WTC11 (cell line): ENCODE results near the gene PRUNE2. TPM values are rescaled to one million over a fixed set of nuclear protein-coding genes. Genes with fewer than 3 reads are reported as not detected.

Source experiments
- ATAC-seq: fragments of 200-7000 bp; cut with Tn5 transposase; 2 replicates; pipeline ENCODE4 v1.10.0; 2021; ENCODE audit warnings: mild to moderate bottlenecking, moderate library complexity
- CTCF ChIA-PET: fragments of 300-600 bp; sonication (Branson Sonifier 250); formaldehyde crosslinking; loops from one replicate; lab custom pipeline; 2021; ENCODE audit warnings: antibody characterized with exemption; lab: Charles Lee
- POLR2A ChIA-PET: fragments of 350-600 bp; sonication (Branson Sonifier 250); formaldehyde crosslinking; loops from one replicate; lab custom pipeline; 2021; ENCODE audit warnings: antibody characterized with exemption; lab: Charles Lee
- DNase-seq: peaks from one replicate; pipeline ENCODE4 v3.0.0; 2021; ENCODE audit warnings: low spot score
- H3K27ac Mint-ChIP-seq: 2 replicates; pipeline ENCODE4 v1.8.0; 2021; ENCODE audit warnings: mixed read lengths
- H3K27me3 Mint-ChIP-seq: 2 replicates; pipeline ENCODE4 v1.8.0; 2021; ENCODE audit warnings: low read depth, mild to moderate bottlenecking, moderate library complexity, mixed read lengths
- H3K36me3 Mint-ChIP-seq: 2 replicates; pipeline ENCODE4 v1.8.0; 2021; ENCODE audit warnings: mixed read lengths
- H3K4me1 Mint-ChIP-seq: 2 replicates; pipeline ENCODE4 v1.8.0; 2022; ENCODE audit warnings: mixed read lengths
- H3K4me3 Mint-ChIP-seq: 2 replicates; pipeline ENCODE4 v1.8.0; 2021; ENCODE audit warnings: mild to moderate bottlenecking, moderate library complexity, mixed read lengths
- H3K9me3 Mint-ChIP-seq: 2 replicates; pipeline ENCODE4 v1.8.0; 2021; ENCODE audit warnings: mixed read lengths
- FOXJ3 ChIP-seq: sonication (generic); formaldehyde crosslinking; IDR thresholded peaks from 2 replicates; pipeline ENCODE4 v1.9.0; 2021; ENCODE audit warnings: missing genetic modification reagents, mild to moderate bottlenecking, borderline replicate concordance
- FOXP1 ChIP-seq: sonication (generic); formaldehyde crosslinking; IDR thresholded peaks from 2 replicates; pipeline ENCODE4 v1.8.0; 2022; ENCODE audit warnings: missing genetic modification reagents, mild to moderate bottlenecking, moderate library complexity, borderline replicate concordance
- GABPB1 ChIP-seq: sonication (generic); formaldehyde crosslinking; IDR thresholded peaks from 2 replicates; pipeline ENCODE4 v1.8.1; 2023; ENCODE audit warnings: mild to moderate bottlenecking, missing genetic modification reagents
- GTF2I ChIP-seq: fragments of 250-450 bp; sonication (Bioruptor Pico); conservative IDR thresholded peaks from 2 replicates; pipeline ENCODE4 v1.4.0; 2021; ENCODE audit warnings: mild to moderate bottlenecking
- MXD4 ChIP-seq: fragments of 250-450 bp; sonication (Bioruptor Pico); IDR thresholded peaks from 2 replicates; pipeline ENCODE4 v1.8.0; 2021; ENCODE audit warnings: mild to moderate bottlenecking, moderate library complexity, borderline replicate concordance
- NR3C1 ChIP-seq: sonication (generic); formaldehyde crosslinking; conservative IDR thresholded peaks from 2 replicates; pipeline ENCODE4 v1.8.1; 2023; ENCODE audit warnings: low read depth, mild to moderate bottlenecking, missing genetic modification reagents
- TEAD1 ChIP-seq: sonication (generic); formaldehyde crosslinking; IDR thresholded peaks from 2 replicates; pipeline ENCODE4 v1.8.0; 2022; ENCODE audit warnings: mild to moderate bottlenecking, missing genetic modification reagents
- TEAD4 ChIP-seq: sonication (generic); formaldehyde crosslinking; IDR thresholded peaks from 2 replicates; pipeline ENCODE4 v1.8.0; 2022; ENCODE audit warnings: mild to moderate bottlenecking, missing genetic modification reagents
- total RNA-seq: library from RNA; stranded (reverse); gene quantifications from 3 replicates; pipeline ENCODE4 v1.2.3, GENCODE V29; 2021
- TF ChIP-seq, protein P1 (sequence below): fragments of 250-450 bp; sonication (Bioruptor Pico); IDR thresholded peaks from 2 replicates; pipeline ENCODE4 v1.9.0; 2021; ENCODE audit warnings: moderate library complexity, mild to moderate bottlenecking, inconsistent platforms, borderline replicate concordance
- TF ChIP-seq, protein P2 (sequence below): fragments of 250-450 bp; sonication (Bioruptor Pico); IDR thresholded peaks from 2 replicates; pipeline ENCODE4 v2.1.2; 2022; ENCODE audit warnings: mild to moderate bottlenecking, moderate library complexity
- TF ChIP-seq, protein P3 (sequence below): sonication (generic); formaldehyde crosslinking; IDR thresholded peaks from 2 replicates; pipeline ENCODE4 v1.8.0; 2023; ENCODE audit warnings: missing genetic modification reagents
- TF ChIP-seq, protein P4 (sequence below): sonication (generic); formaldehyde crosslinking; IDR thresholded peaks from 2 replicates; pipeline ENCODE4 v1.8.1; 2022; ENCODE audit warnings: low read depth, mild to moderate bottlenecking, moderate library complexity, missing genetic modification reagents, borderline replicate concordance
- TF ChIP-seq, protein P5 (sequence below): sonication (generic); formaldehyde crosslinking; IDR thresholded peaks from 2 replicates; pipeline ENCODE4 v1.8.0; 2022; ENCODE audit warnings: missing genetic modification reagents
- TF ChIP-seq, protein P6 (sequence below): sonication (generic); formaldehyde crosslinking; IDR thresholded peaks from 2 replicates; pipeline ENCODE4 v1.8.0; 2022; ENCODE audit warnings: mild to moderate bottlenecking, missing genetic modification reagents
- TF ChIP-seq, protein P7 (sequence below): fragments of 200-600 bp; IDR thresholded peaks from 2 replicates; pipeline ENCODE4 v1.8.0; 2022; ENCODE audit warnings: antibody characterized with exemption
- TF ChIP-seq, protein P8 (sequence below): fragments of 250-450 bp; sonication (Bioruptor Pico); IDR thresholded peaks from 2 replicates; pipeline ENCODE4 v1.9.0; 2021; ENCODE audit warnings: mild to moderate bottlenecking
- TF ChIP-seq, protein P9 (sequence below): fragments of 250-450 bp; sonication (Bioruptor Pico); IDR thresholded peaks from 2 replicates; pipeline ENCODE4 v1.8.0; 2021; ENCODE audit warnings: mild to moderate bottlenecking
- TF ChIP-seq, protein P10 (sequence below): sonication (generic); formaldehyde crosslinking; IDR thresholded peaks from 2 replicates; pipeline ENCODE4 v1.8.0; 2022; ENCODE audit warnings: mild to moderate bottlenecking, missing genetic modification reagents

The PRUNE2 gene
- total RNA-seq, 1 experiment from 2014 or later, result 13.1 TPM

DNA sequence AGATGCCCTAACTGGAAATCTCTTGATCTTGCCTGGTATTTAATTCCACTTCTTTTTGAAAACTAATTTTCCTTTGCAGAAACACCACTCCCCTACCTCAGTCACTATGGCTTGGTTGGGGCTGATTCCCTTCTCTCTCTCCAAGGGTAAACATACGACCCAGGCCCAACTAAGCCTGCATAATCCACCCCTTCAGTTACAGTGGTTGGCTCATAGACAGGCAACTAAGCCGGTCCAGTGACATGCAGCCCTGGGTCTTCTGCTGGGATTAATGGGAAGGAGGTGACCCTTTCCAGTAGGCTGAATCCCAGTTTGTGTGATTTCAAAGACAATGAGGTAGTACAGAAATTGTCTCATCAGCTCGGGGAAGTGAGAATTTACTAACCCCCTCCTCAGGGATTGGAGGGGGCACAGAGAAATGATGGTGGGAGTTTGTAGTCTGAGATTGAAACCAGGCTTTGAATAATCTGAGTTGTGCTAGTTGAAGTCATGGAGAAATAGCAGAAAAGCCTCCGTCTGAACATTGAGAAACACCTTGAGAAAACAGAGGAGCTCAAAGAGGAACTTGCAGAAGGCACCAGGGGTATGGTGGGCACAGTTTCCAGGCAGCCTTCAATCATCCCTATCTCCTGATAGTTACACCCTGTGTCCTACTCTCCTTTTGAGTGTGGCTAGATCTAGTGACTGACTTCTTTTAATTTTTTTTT, 298.0 kb downstream of the PRUNE2 start:
- CTCF ChIA-PET, result interaction anchor here (1.1 to 1.4 kb wide), 2 partner anchors 59 to 96 kb away, joined by 3 read pairs; no protein-coding TSS in a partner anchor
- no peak for ATAC-seq
- Mint-ChIP-seq H3K27me3 (no peaks in the 10 kb centered on the region), H3K9me3 (no peaks in the 10 kb centered on the region), H3K27ac (no peak overlapping the region), H3K36me3 (no peaks in the 10 kb centered on the region)
- POLR2A ChIA-PET, result interaction anchor here (0.9 kb wide), 1 partner anchor 12 kb away, joined by 3 read pairs; no protein-coding TSS in a partner anchor
- DNase-seq, result no peak
- TF ChIP-seq, protein P1, sequence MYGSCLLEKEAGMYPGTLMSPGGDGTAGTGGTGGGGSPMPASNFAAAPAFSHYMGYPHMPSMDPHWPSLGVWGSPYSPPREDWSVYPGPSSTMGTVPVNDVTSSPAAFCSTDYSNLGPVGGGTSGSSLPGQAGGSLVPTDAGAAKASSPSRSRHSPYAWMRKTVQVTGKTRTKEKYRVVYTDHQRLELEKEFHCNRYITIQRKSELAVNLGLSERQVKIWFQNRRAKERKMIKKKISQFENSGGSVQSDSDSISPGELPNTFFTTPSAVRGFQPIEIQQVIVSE (CRISPR knock-in tag), result no peak
- TF ChIP-seq, protein P2, sequence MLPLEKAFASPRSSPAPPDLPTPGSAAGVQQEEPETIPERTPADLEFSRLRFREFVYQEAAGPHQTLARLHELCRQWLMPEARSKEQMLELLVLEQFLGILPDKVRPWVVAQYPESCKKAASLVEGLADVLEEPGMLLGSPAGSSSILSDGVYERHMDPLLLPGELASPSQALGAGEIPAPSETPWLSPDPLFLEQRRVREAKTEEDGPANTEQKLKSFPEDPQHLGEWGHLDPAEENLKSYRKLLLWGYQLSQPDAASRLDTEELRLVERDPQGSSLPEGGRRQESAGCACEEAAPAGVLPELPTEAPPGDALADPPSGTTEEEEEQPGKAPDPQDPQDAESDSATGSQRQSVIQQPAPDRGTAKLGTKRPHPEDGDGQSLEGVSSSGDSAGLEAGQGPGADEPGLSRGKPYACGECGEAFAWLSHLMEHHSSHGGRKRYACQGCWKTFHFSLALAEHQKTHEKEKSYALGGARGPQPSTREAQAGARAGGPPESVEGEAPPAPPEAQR, result no peak
- TF ChIP-seq TEAD4 (CRISPR knock-in tag) (no peak), FOXP1 (CRISPR knock-in tag) (no peak), GTF2I (CRISPR knock-in tag) (no peak), FOXJ3 (CRISPR knock-in tag) (no peak)
- TF ChIP-seq, protein P3, sequence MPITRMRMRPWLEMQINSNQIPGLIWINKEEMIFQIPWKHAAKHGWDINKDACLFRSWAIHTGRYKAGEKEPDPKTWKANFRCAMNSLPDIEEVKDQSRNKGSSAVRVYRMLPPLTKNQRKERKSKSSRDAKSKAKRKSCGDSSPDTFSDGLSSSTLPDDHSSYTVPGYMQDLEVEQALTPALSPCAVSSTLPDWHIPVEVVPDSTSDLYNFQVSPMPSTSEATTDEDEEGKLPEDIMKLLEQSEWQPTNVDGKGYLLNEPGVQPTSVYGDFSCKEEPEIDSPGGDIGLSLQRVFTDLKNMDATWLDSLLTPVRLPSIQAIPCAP (CRISPR knock-in tag), result no peak
- TF ChIP-seq, protein P4, sequence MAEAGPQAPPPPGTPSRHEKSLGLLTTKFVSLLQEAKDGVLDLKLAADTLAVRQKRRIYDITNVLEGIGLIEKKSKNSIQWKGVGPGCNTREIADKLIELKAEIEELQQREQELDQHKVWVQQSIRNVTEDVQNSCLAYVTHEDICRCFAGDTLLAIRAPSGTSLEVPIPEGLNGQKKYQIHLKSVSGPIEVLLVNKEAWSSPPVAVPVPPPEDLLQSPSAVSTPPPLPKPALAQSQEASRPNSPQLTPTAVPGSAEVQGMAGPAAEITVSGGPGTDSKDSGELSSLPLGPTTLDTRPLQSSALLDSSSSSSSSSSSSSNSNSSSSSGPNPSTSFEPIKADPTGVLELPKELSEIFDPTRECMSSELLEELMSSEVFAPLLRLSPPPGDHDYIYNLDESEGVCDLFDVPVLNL (CRISPR knock-in tag), result no peak
- TF ChIP-seq, all 79 proteins: peak for 0
- Mint-ChIP-seq H3K4me3 (no peak overlapping the region), H3K4me1 (0 out of 2 replicates have a peak, but pooled peaks cover under 1% of the 10 kb centered on the region)

DNA sequence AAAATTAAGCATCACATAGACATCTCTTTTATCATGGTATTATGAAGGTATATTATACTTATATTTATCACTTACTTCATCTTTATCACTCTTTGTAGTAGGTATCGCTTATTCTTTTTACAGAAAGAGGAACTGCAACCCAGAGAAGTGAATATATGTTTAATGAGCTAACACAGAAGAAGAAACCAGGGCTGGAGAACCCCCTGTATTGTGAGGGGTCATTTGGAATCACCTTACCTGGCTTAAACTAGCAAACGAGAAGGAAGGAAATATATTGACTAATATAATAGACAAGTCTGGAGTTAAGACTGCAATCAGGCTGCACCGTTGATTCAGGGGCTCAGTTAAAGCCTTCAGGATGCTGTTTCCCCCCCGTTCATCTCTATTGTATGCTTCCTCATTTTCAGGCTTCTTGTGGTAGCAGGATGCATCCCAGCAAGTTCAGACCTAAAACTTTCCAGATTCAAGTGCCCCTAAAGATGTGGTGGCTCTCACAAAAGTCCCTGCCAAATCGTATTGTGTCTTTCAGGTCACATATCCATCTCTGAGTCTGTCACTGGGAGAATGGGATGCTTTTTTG, 300.5 kb downstream of the PRUNE2 start:
- Mint-ChIP-seq H3K4me1 (peaks cover 8% of the 10 kb centered on the region), H3K36me3 (no peaks in the 10 kb centered on the region), H3K27ac (no peak overlapping the region), H3K4me3 (no peak overlapping the region), H3K27me3 (no peaks in the 10 kb centered on the region), H3K9me3 (no peaks in the 10 kb centered on the region)
- no peak for DNase-seq
- CTCF ChIA-PET, result no interaction called here
- POLR2A ChIA-PET, result no interaction called here
- ATAC-seq, result no peak
- TF ChIP-seq, protein P5, sequence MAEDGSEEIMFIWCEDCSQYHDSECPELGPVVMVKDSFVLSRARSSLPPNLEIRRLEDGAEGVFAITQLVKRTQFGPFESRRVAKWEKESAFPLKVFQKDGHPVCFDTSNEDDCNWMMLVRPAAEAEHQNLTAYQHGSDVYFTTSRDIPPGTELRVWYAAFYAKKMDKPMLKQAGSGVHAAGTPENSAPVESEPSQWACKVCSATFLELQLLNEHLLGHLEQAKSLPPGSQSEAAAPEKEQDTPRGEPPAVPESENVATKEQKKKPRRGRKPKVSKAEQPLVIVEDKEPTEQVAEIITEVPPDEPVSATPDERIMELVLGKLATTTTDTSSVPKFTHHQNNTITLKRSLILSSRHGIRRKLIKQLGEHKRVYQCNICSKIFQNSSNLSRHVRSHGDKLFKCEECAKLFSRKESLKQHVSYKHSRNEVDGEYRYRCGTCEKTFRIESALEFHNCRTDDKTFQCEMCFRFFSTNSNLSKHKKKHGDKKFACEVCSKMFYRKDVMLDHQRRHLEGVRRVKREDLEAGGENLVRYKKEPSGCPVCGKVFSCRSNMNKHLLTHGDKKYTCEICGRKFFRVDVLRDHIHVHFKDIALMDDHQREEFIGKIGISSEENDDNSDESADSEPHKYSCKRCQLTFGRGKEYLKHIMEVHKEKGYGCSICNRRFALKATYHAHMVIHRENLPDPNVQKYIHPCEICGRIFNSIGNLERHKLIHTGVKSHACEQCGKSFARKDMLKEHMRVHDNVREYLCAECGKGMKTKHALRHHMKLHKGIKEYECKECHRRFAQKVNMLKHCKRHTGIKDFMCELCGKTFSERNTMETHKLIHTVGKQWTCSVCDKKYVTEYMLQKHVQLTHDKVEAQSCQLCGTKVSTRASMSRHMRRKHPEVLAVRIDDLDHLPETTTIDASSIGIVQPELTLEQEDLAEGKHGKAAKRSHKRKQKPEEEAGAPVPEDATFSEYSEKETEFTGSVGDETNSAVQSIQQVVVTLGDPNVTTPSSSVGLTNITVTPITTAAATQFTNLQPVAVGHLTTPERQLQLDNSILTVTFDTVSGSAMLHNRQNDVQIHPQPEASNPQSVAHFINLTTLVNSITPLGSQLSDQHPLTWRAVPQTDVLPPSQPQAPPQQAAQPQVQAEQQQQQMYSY (CRISPR knock-in tag), result no peak
- TF ChIP-seq, protein P6, sequence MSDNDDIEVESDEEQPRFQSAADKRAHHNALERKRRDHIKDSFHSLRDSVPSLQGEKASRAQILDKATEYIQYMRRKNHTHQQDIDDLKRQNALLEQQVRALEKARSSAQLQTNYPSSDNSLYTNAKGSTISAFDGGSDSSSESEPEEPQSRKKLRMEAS (CRISPR knock-in tag), result no peak
- TF ChIP-seq TEAD1 (CRISPR knock-in tag), result no peak
- TF ChIP-seq, protein P7, sequence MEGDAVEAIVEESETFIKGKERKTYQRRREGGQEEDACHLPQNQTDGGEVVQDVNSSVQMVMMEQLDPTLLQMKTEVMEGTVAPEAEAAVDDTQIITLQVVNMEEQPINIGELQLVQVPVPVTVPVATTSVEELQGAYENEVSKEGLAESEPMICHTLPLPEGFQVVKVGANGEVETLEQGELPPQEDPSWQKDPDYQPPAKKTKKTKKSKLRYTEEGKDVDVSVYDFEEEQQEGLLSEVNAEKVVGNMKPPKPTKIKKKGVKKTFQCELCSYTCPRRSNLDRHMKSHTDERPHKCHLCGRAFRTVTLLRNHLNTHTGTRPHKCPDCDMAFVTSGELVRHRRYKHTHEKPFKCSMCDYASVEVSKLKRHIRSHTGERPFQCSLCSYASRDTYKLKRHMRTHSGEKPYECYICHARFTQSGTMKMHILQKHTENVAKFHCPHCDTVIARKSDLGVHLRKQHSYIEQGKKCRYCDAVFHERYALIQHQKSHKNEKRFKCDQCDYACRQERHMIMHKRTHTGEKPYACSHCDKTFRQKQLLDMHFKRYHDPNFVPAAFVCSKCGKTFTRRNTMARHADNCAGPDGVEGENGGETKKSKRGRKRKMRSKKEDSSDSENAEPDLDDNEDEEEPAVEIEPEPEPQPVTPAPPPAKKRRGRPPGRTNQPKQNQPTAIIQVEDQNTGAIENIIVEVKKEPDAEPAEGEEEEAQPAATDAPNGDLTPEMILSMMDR, result no peak
- TF ChIP-seq, protein P8, sequence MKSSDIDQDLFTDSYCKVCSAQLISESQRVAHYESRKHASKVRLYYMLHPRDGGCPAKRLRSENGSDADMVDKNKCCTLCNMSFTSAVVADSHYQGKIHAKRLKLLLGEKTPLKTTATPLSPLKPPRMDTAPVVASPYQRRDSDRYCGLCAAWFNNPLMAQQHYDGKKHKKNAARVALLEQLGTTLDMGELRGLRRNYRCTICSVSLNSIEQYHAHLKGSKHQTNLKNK (CRISPR knock-in tag), result no peak
- TF ChIP-seq, protein P9, sequence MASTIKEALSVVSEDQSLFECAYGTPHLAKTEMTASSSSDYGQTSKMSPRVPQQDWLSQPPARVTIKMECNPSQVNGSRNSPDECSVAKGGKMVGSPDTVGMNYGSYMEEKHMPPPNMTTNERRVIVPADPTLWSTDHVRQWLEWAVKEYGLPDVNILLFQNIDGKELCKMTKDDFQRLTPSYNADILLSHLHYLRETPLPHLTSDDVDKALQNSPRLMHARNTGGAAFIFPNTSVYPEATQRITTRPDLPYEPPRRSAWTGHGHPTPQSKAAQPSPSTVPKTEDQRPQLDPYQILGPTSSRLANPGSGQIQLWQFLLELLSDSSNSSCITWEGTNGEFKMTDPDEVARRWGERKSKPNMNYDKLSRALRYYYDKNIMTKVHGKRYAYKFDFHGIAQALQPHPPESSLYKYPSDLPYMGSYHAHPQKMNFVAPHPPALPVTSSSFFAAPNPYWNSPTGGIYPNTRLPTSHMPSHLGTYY (CRISPR knock-in tag), result no peak
- TF ChIP-seq GABPB1 (CRISPR knock-in tag), result no peak
- TF ChIP-seq MXD4 (CRISPR knock-in tag), result no peak
- TF ChIP-seq, protein P10, sequence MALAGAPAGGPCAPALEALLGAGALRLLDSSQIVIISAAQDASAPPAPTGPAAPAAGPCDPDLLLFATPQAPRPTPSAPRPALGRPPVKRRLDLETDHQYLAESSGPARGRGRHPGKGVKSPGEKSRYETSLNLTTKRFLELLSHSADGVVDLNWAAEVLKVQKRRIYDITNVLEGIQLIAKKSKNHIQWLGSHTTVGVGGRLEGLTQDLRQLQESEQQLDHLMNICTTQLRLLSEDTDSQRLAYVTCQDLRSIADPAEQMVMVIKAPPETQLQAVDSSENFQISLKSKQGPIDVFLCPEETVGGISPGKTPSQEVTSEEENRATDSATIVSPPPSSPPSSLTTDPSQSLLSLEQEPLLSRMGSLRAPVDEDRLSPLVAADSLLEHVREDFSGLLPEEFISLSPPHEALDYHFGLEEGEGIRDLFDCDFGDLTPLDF, result no peak
- TF ChIP-seq NR3C1 (CRISPR knock-in tag), result no peak
